ENCODE measurements around the gene LRCH4. TPM values are rescaled to one million over a fixed set of nuclear protein-coding genes. Genes with fewer than 3 reads are reported as not detected.

Gene LRCH4
- total RNA-seq, 2 experiments from 2014 or later: 39.2 to 72.0 TPM

GRCh38 chr7:100591596-100591995 is 5.7 kb upstream of the LRCH4 start:
- H3K9me3 ChIP-seq (ENCODE audit: low read length): no peaks in the 10 kb centered on the region
- no peak overlapping the region for H3K27ac ChIP-seq (ENCODE audit: low read depth, low read length, poor library complexity, severe bottlenecking)
- no peaks in the 10 kb centered on the region for H4K20me1 ChIP-seq (ENCODE audit: insufficient read depth, low read length)
- H3K4me2 ChIP-seq (ENCODE audit: low read length): no peak overlapping the region
- no peak for TF ChIP-seq EZH2phosphoT487 (IDR thresholded peaks at IDR 0.05; ENCODE audit: borderline replicate concordance, low read depth, low read length)
- TF ChIP-seq CTCF (conservative IDR thresholded peaks at IDR 0.05; ENCODE audit: low read length): no peak
- no peak overlapping the region for H3K4me3 ChIP-seq (ENCODE audit: low read depth, low read length, poor library complexity, severe bottlenecking)
- H3K9me2 ChIP-seq (ENCODE audit: insufficient read depth, low read length): no peaks in the 10 kb centered on the region
- no TSS peak for BruUV-seq (replicated peaks)
- no peaks in the 10 kb centered on the region for H3K36me3 ChIP-seq (ENCODE audit: insufficient read depth, low read length)
- no peak for DNase-seq (ENCODE audit: low spot score)
- no peak overlapping the region for H2AFZ ChIP-seq (ENCODE audit: low read length)
- ChIA-PET CTCF (ENCODE audit: unreplicated experiment) (no interaction called here), POLR2A (interaction anchor here (0.6 kb wide), 1 partner anchor 273 kb away, joined by 4 read pairs; no protein-coding TSS in a partner anchor)
- intact Hi-C loops (cut with micrococcal nuclease; ENCODE audit: unreplicated experiment): no loop called here
- H3K4me1 ChIP-seq (ENCODE audit: insufficient read depth, low read length, poor library complexity, severe bottlenecking): peaks cover 4% of the 10 kb centered on the region
- no peaks in the 10 kb centered on the region for H3K79me2 ChIP-seq (ENCODE audit: insufficient read depth, low read depth, low read length)

- BruUV-seq (replicated peaks): no TSS peak
- Histone ChIP-seq H3K4me3 (ENCODE audit: low read depth, low read length, poor library complexity, severe bottlenecking) (no peak overlapping the region), H2AFZ (ENCODE audit: low read length) (no peak overlapping the region), H3K27ac (ENCODE audit: low read depth, low read length, poor library complexity, severe bottlenecking) (no peak overlapping the region), H3K9me2 (ENCODE audit: insufficient read depth, low read length) (no peaks in the 10 kb centered on the region), H3K79me2 (ENCODE audit: insufficient read depth, low read depth, low read length) (peaks cover 5% of the 10 kb centered on the region; the same call in 1 of the 2 replicates), H4K20me1 (ENCODE audit: insufficient read depth, low read length) (no peaks in the 10 kb centered on the region), H3K9me3 (ENCODE audit: low read length) (no peaks in the 10 kb centered on the region), H3K4me2 (ENCODE audit: low read length) (no peak overlapping the region), H3K36me3 (ENCODE audit: insufficient read depth, low read length) (no peaks in the 10 kb centered on the region), H3K4me1 (ENCODE audit: insufficient read depth, low read length, poor library complexity, severe bottlenecking) (peaks cover 4% of the 10 kb centered on the region)
- no peak for DNase-seq (ENCODE audit: low spot score)
- TF ChIP-seq EZH2phosphoT487 (IDR thresholded peaks at IDR 0.05; ENCODE audit: borderline replicate concordance, low read depth, low read length) (no peak), CTCF (conservative IDR thresholded peaks at IDR 0.05; ENCODE audit: low read length) (no peak)
- ChIA-PET CTCF (ENCODE audit: unreplicated experiment) (interaction anchor here (0.6 kb wide), 1 partner anchor 102 kb away, joined by 3 read pairs; no protein-coding TSS in a partner anchor), POLR2A (interaction anchor here (0.6 to 0.7 kb wide), 2 partner anchors 9 to 27 kb away, joined by 3 to 10 read pairs; no protein-coding TSS in a partner anchor)
- intact Hi-C loops (cut with micrococcal nuclease; ENCODE audit: unreplicated experiment): no loop called here
Measured at GRCh38 chr7:100590077-100590737, 4.3 kb upstream of the LRCH4 start.

GRCh38 chr7:100589341-100589947 is 3.5 kb upstream of the LRCH4 start:
- intact Hi-C loops (cut with micrococcal nuclease; ENCODE audit: unreplicated experiment): no loop called here
- Histone ChIP-seq H4K20me1 (ENCODE audit: insufficient read depth, low read length) (no peaks in the 10 kb centered on the region), H2AFZ (ENCODE audit: low read length) (no peak overlapping the region), H3K4me3 (ENCODE audit: low read depth, low read length, poor library complexity, severe bottlenecking) (no peak overlapping the region), H3K4me1 (ENCODE audit: insufficient read depth, low read length, poor library complexity, severe bottlenecking) (peaks cover 10% of the 10 kb centered on the region), H3K9me3 (ENCODE audit: low read length) (no peaks in the 10 kb centered on the region), H3K9me2 (ENCODE audit: insufficient read depth, low read length) (no peaks in the 10 kb centered on the region), H3K4me2 (ENCODE audit: low read length) (no peak overlapping the region), H3K36me3 (ENCODE audit: insufficient read depth, low read length) (no peaks in the 10 kb centered on the region), H3K27ac (ENCODE audit: low read depth, low read length, poor library complexity, severe bottlenecking) (no peak overlapping the region), H3K79me2 (ENCODE audit: insufficient read depth, low read depth, low read length) (peaks cover 13% of the 10 kb centered on the region; the same call in 1 of the 2 replicates)
- no peak for TF ChIP-seq CTCF (conservative IDR thresholded peaks at IDR 0.05; ENCODE audit: low read length)
- TF ChIP-seq EZH2phosphoT487 (IDR thresholded peaks at IDR 0.05; ENCODE audit: borderline replicate concordance, low read depth, low read length): no peak
- no peak for DNase-seq (ENCODE audit: low spot score)
- ChIA-PET CTCF (ENCODE audit: unreplicated experiment) (interaction anchor here (0.6 kb wide), 1 partner anchor 103 kb away, joined by 3 read pairs; no protein-coding TSS in a partner anchor), POLR2A (interaction anchor here (0.6 to 1.5 kb wide), 6 partner anchors 9 to 223 kb away, joined by 3 to 7 read pairs (median 4); partner anchors contain the start of genes GIGYF1, MOSPD3 and POP7)
- BruUV-seq (replicated peaks): no TSS peak
